ENCODE results near the gene DNAH14.
"Not testable (repeated sequence)": the region's sequence is repeated elsewhere in the genome, so short reads cannot be mapped to it uniquely, and the experiment has no call there.

DNAH14 gene

GRCh38 chr1:225155555-225155954 lies 226.1 kb downstream of the DNAH14 start:
- DNase-seq (ENCODE audit: low read depth), result no peak

DNA sequence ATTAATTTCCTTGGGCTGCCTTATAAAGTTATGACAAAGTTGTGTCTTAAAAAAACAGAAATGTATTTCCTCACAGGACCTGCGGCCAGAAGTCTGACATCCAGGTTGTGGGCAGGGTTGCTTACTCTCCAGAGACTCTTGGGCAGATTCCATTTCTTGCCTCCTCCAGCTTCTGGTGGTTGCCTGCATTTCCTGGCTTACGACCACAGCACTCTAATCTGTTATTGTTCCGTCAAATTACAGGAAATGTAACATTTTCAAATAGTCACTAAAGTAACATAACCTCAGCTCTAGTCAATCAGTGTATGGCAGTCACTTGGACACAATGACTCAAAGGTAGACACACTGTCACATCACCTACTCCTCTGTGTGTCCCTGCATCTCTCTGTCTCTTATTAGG lies 226.8 kb downstream of the DNAH14 start:
- no peak for DNase-seq (ENCODE audit: low read depth)

DNA sequence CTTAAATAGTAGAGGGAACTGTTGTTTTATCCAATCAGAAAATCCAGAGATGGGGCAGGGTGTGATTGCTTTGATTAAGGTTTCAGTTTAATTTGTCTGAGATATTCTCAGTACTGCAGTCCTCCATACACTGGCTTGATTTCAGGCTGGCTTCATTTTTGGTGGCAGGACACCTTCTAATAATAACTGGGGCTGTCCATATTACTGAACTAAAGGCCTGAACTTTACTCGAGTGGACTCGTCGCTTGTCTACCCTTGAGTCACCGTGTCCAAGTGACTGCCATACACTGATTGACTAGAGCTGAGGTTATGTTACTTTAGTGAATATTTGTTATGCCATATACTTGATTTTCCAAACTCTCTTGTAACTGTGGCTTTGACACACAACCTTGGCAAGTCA lies 228.8 kb downstream of the DNAH14 start:
- DNase-seq (ENCODE audit: low read depth), result no peak

GRCh38 chr1:225159793-225160192 lies 230.3 kb downstream of the DNAH14 start:
- no peak for DNase-seq (ENCODE audit: low read depth)

- not testable (repeated sequence) for DNase-seq (ENCODE audit: low read depth)
These were observed 247.9 kb downstream of the DNAH14 start for GRCh38 chr1:225177409-225177808.

DNA sequence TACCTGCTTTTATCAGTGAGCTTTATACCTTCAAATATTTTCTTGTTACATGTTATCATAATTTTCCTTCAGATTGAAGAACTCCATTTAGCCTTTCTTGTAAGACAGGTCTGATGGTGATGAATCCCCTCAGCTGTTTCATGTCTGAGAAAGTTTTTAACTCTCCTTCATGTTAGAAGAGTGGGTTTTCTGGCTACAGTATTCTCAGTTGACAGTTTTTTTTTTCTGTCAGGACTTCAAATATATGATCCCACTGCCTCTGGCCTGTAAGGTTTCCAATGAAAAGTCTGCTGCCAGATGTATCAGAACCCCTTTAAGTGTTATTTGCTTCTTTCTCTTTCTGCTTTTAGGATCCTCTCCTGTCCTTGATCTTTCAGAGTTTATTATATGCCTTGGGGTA lies 250.2 kb downstream of the DNAH14 start:
- no peak for DNase-seq (ENCODE audit: low read depth)

- DNase-seq (ENCODE audit: low read depth), result no peak
These were observed 253.2 kb downstream of the DNAH14 start for GRCh38 chr1:225182716-225183115.

GRCh38 chr1:225191199-225191753 lies 261.8 kb downstream of the DNAH14 start:
- DNase-seq (ENCODE audit: low read depth), result no peak

DNA sequence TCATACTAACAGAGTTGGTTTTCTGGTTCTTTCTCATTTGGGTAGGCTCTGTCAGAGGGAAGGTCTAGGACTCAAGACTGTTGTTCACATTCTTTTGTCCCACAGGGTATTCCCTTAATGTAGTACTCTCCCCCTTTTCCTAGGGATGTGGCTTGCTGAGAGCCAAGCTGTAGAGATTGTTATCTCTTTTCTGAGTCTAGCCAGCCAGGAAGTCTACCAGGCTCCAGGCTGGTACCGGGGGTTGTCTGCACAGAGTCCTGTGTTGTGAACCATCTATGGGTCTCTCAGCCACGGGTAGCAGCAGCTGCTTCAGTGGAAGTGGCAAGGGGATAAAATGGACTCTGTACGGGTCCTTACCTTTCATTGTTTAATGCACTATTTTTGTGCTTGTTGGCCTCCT lies 272.0 kb downstream of the DNAH14 start:
- DNase-seq (ENCODE audit: low read depth), result no peak

- DNase-seq (ENCODE audit: low read depth), result no peak
These were observed 278.3 kb downstream of the DNAH14 start for GRCh38 chr1:225207791-225208190.

DNA sequence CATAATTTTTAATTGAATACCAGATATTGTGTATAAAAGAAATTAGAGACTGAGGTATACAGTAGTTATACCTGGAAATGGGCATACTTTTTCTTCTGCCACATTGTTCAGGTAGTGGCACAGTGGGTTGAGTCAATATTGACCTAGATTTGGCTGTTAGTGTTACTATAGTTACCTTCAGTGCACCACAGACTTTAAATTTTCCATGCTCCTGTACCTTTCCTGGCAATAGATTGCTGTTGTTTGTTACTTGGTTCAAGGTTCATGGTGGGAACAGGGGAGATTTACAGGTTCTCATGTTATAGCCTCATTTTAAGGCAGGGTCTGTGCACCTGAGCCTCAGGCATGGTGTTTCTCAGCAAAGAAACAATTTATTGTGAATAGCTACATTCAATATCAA lies 279.7 kb downstream of the DNAH14 start:
- DNase-seq (ENCODE audit: low read depth), result no peak

- not testable (repeated sequence) for DNase-seq (ENCODE audit: low read depth)
These were observed 280.7 kb downstream of the DNAH14 start for GRCh38 chr1:225210180-225210579.

GRCh38 chr1:225211694-225212442 lies 282.4 kb downstream of the DNAH14 start:
- not testable (repeated sequence) for DNase-seq (ENCODE audit: low read depth)

GRCh38 chr1:225224287-225224686 lies 294.8 kb downstream of the DNAH14 start:
- no peak for DNase-seq (ENCODE audit: low read depth)

GRCh38 chr1:225225681-225226080 lies 296.2 kb downstream of the DNAH14 start:
- no peak for DNase-seq (ENCODE audit: low read depth)

- DNase-seq (ENCODE audit: low read depth), result no peak
These were observed 299.4 kb downstream of the DNAH14 start for GRCh38 chr1:225228871-225229303.

DNA sequence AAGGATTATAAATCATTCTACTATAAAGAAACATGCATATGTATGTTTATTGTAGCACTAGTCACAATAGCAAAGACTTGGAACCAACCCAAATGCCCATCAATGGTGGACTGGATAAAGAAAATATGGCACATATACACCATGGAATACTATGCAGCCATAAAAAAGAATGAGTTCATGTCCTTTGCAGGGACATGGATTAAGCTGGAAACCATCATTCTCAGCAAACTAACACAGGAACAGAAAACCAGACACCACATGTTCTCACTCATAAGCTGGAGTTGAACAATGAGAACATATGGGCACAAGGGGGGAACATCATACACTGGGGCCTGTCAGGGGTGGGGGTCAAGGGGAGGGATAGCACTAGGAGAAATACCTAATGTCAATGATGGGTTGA lies 300.0 kb downstream of the DNAH14 start:
- not testable (repeated sequence) for DNase-seq (ENCODE audit: low read depth)

- DNase-seq (ENCODE audit: low read depth), result no peak
These were observed 301.0 kb downstream of the DNAH14 start for GRCh38 chr1:225230483-225230882.

- DNase-seq (ENCODE audit: low read depth), result not testable (repeated sequence)
These were observed 303.5 kb downstream of the DNAH14 start for GRCh38 chr1:225232930-225233329.

- no peak for DNase-seq (ENCODE audit: low read depth)
These were observed 313.1 kb downstream of the DNAH14 start for GRCh38 chr1:225242611-225243010.

- DNase-seq (ENCODE audit: low read depth), result no peak
These were observed 321.0 kb downstream of the DNAH14 start for GRCh38 chr1:225250432-225250831.

DNA sequence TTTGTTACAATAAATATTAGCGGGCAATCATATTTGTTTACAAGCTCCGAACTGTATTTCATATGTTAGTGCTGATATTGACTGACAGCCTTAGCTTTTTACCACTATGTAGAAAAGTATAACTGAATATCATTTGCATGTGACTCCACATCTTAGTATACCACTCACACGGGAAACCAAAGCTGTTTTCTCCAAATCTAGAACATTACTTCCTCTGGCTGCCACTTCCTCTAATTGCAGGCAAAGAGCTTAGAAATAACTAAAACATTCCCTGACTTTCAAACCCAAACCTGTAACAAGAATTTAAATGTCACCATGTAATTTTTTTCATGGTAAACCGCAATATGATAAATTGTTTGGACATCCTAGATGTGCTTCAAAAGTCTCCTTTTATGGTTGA lies 323.7 kb downstream of the DNAH14 start:
- DNase-seq (ENCODE audit: low read depth), result no peak

- DNase-seq (ENCODE audit: low read depth), result no peak
These were observed 324.3 kb downstream of the DNAH14 start for GRCh38 chr1:225253784-225254183.

GRCh38 chr1:225254676-225255075 lies 325.2 kb downstream of the DNAH14 start:
- no peak for DNase-seq (ENCODE audit: low read depth)
